ENCODE data around the gene KCNH1. TPM values are rescaled to one million over a fixed set of nuclear protein-coding genes. Genes with fewer than 3 reads are reported as not detected.

The KCNH1 gene
- total and polyA plus RNA-seq, 2 of the 4 experiments (the other 2 are of a cell fraction), result 0.27 to 0.54 TPM

DNA sequence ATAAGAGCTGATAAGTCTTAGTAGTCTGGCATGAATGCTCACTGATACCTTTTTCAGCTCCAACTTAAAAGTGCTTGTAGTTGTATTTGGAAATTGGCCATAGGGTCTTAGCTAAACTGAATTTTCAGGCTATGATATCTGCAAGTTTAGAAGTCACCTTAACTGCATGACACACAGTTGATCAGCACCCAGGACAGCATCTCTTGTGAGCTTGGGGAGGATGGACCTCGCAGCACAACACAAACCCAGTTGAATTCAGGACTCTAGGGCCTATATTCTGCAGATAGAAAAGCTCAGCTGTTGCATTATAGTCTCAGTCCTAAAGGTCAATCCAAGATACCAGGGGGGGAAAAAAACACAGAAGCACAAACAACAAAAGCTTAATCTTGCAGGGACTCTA lies 394.3 kb downstream of the KCNH1 start:
- Histone ChIP-seq H3K9me3 (ENCODE audit: control insufficient read depth, insufficient read depth, low read length) (no peaks in the 10 kb centered on the region), H4K91ac (ENCODE audit: insufficient read depth, low read depth, low read length) (no peak overlapping the region), H2BK15ac (ENCODE audit: low read depth, low read length) (no peak overlapping the region), H3K9ac (ENCODE audit: low read depth, low read length) (no peak overlapping the region), H3K18ac (ENCODE audit: low read depth, low read length) (no peak overlapping the region), H3K4ac (ENCODE audit: low read depth, low read length) (no peak overlapping the region), H4K8ac (ENCODE audit: low read depth in 2 of 2, low read length in 2 of 2) (no peak overlapping the region), H3K27ac (ENCODE audit: insufficient read depth, low read length) (no peak overlapping the region), H3K4me1 (ENCODE audit: control insufficient read depth, insufficient read depth, low read length) (no peaks in the 10 kb centered on the region), H2AK5ac (ENCODE audit: low read depth, low read length) (no peak overlapping the region), H3K56ac (ENCODE audit: extremely low read depth, insufficient read depth, low read length) (no peak overlapping the region), H3K9me1 (ENCODE audit: insufficient read depth, low read length) (no peaks in the 10 kb centered on the region; the same call in 1 of the 2 replicates), H3K36me3 (ENCODE audit: control insufficient read depth, insufficient read depth, low read length) (no peaks in the 10 kb centered on the region), H3K23ac (ENCODE audit: low read depth, low read length) (no peak overlapping the region), H2BK5ac (ENCODE audit: low read depth, low read length, poor library complexity, severe bottlenecking) (no peak overlapping the region), H2BK20ac (ENCODE audit: low read depth, low read length) (no peak overlapping the region), H3K14ac (replicated peaks; ENCODE audit: low read depth, low read length) (no peak overlapping the region), H3K27me3 (ENCODE audit: control insufficient read depth, insufficient read depth, low read length) (no peaks in the 10 kb centered on the region), H2AFZ (replicated peaks; ENCODE audit: low read length, poor library complexity) (no peak overlapping the region), H4K20me1 (ENCODE audit: insufficient read depth, low read length) (no peaks in the 10 kb centered on the region), H2AK9ac (replicated peaks; ENCODE audit: low read depth, low read length, poor library complexity) (no peak overlapping the region), H3K4me2 (ENCODE audit: low read depth, low read length) (no peak overlapping the region), H2BK120ac (ENCODE audit: low read depth, low read length) (no peak overlapping the region), H3K4me3 (ENCODE audit: insufficient read depth, low read depth, low read length) (no peak overlapping the region), H4K5ac (ENCODE audit: low read depth, low read length) (no peak overlapping the region), H3K79me1 (ENCODE audit: low read depth in 1 of 2, low read length in 2 of 2) (no peaks in the 10 kb centered on the region)
- ChIA-PET CTCF (interaction anchor here (0.6 kb wide), 1 partner anchor 783 kb away, joined by 5 read pairs; no protein-coding TSS in a partner anchor), POLR2A (ENCODE audit: unreplicated experiment) (no interaction called here)
- no peak for ATAC-seq (ENCODE audit: low read depth)
- in situ Hi-C loops (cut with MboI; ENCODE audit: low sequenced_read_pairs), result no loop called here
- intact Hi-C loops (cut with micrococcal nuclease), result no loop called here
- dilution Hi-C loops (cut with HindIII; ENCODE audit: low sequenced_read_pairs, unreplicated experiment), result no loop called here
- WGBS, 2 experiments (ENCODE audit: extremely low coverage in 2 of 2, insufficient read length in 1 of 2), result 60% methylated on average over 1 of the region's 1 CpG; no CpG with 5 or more reads in 1 of the 2 experiments
- no peak for TF ChIP-seq POLR2A (IDR thresholded peaks at IDR 0.05; ENCODE audit: low read depth, low read length)
- TF ChIP-seq CHD1 (IDR thresholded peaks at IDR 0.05; ENCODE audit: low read depth, low read length), result no peak
- no peak for TF ChIP-seq CEBPB (IDR thresholded peaks at IDR 0.05; ENCODE audit: low read depth, low read length)
- TF ChIP-seq MXI1 (IDR thresholded peaks at IDR 0.05; ENCODE audit: borderline replicate concordance, low read depth, low read length), result no peak
- TF ChIP-seq, protein P1, sequence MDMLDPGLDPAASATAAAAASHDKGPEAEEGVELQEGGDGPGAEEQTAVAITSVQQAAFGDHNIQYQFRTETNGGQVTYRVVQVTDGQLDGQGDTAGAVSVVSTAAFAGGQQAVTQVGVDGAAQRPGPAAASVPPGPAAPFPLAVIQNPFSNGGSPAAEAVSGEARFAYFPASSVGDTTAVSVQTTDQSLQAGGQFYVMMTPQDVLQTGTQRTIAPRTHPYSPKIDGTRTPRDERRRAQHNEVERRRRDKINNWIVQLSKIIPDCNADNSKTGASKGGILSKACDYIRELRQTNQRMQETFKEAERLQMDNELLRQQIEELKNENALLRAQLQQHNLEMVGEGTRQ (IDR thresholded peaks at IDR 0.05; ENCODE audit: low read depth, low read length), result no peak
- TF ChIP-seq RFX5 (IDR thresholded peaks at IDR 0.05; ENCODE audit: low read depth, low read length), result no peak
- no peak for TF ChIP-seq RAD21 (IDR thresholded peaks at IDR 0.05; ENCODE audit: low read length)
- TF ChIP-seq MAZ (IDR thresholded peaks at IDR 0.05; ENCODE audit: borderline replicate concordance, low read depth, low read length), result no peak
- no peak for TF ChIP-seq NFE2L2 (IDR thresholded peaks at IDR 0.05; ENCODE audit: low read depth, low read length)
- TF ChIP-seq MAFK (IDR thresholded peaks at IDR 0.05; ENCODE audit: low read depth, low read length), result no peak
- TF ChIP-seq RCOR1 (IDR thresholded peaks at IDR 0.05; ENCODE audit: insufficient replicate concordance, low read length), result no peak
- no TSS peak for BruUV-seq (replicated peaks)
- DNase-seq, result peak; percentile 7
